HepG2 (cell line): ENCODE results near the gene IL5RA.

Experiments used
- CREM ChIP-seq, 2 experiments: sonication (generic) in 1 of 2; formaldehyde crosslinking in 1 of 2; IDR thresholded peaks; 2 replicates each; pipeline versions ENCODE4 v1.4.0 to v1.6.1; 2016 to 2020; ENCODE audit warnings: antibody characterized with exemption in 1 of 2, mild to moderate bottlenecking in 1 of 2, missing genetic modification reagents in 1 of 2
- GTF3A ChIP-seq: sonication (generic); formaldehyde crosslinking; conservative IDR thresholded peaks from 2 replicates; pipeline ENCODE4 v1.4.0; 2020; ENCODE audit warnings: mild to moderate bottlenecking, missing genetic modification reagents
- ISX ChIP-seq: sonication (generic); formaldehyde crosslinking; conservative IDR thresholded peaks from 2 replicates; pipeline ENCODE4 v1.5.0; 2020; ENCODE audit warnings: missing genetic modification reagents
- KAT2B ChIP-seq: fragments of 150-350 bp; IDR thresholded peaks from 2 replicates; pipeline ENCODE4 v1.6.1; 2014; ENCODE audit warnings: low read depth, low read length, borderline replicate concordance
- ZFP62 ChIP-seq: sonication (generic); formaldehyde crosslinking; IDR thresholded peaks from 2 replicates; pipeline ENCODE4 v1.4.0; 2020; ENCODE audit warnings: missing genetic modification reagents
- ZNF136 ChIP-seq: sonication (generic); formaldehyde crosslinking; IDR thresholded peaks from 2 replicates; pipeline ENCODE4 v1.8.1; 2022; ENCODE audit warnings: low read depth, mild to moderate bottlenecking, moderate library complexity, missing genetic modification reagents
- ZNF274 ChIP-seq: sonication (generic); formaldehyde crosslinking; IDR thresholded peaks from 2 replicates; pipeline ENCODE4 v1.5.1; 2020; ENCODE audit warnings: mild to moderate bottlenecking, missing genetic modification reagents
- ZNF343 ChIP-seq: sonication (generic); formaldehyde crosslinking; IDR thresholded peaks from 2 replicates; pipeline ENCODE4 v1.4.0; 2020; ENCODE audit warnings: mild to moderate bottlenecking, missing genetic modification reagents
- ZNF367 ChIP-seq: sonication (generic); formaldehyde crosslinking; IDR thresholded peaks from 2 replicates; pipeline ENCODE4 v1.4.0; 2020; ENCODE audit warnings: missing genetic modification reagents, borderline replicate concordance
- TF ChIP-seq, protein P1 (sequence below): sonication (generic); formaldehyde crosslinking; IDR thresholded peaks from 2 replicates; pipeline ENCODE4 v1.8.1; 2023; ENCODE audit warnings: mild to moderate bottlenecking, missing genetic modification reagents
- TF ChIP-seq, protein P2 (sequence below): sonication (generic); formaldehyde crosslinking; IDR thresholded peaks from 2 replicates; pipeline ENCODE4 v1.5.0; 2020; ENCODE audit warnings: mild to moderate bottlenecking, missing genetic modification reagents
- TF ChIP-seq, protein P3 (sequence below): sonication (generic); formaldehyde crosslinking; IDR thresholded peaks from 2 replicates; pipeline ENCODE4 v1.5.0; 2020; ENCODE audit warnings: mild to moderate bottlenecking, missing genetic modification reagents, moderate library complexity
- TF ChIP-seq, protein P4 (sequence below): sonication (generic); formaldehyde crosslinking; conservative IDR thresholded peaks from 2 replicates; pipeline ENCODE4 v1.5.0; 2020; ENCODE audit warnings: missing genetic modification reagents
- TF ChIP-seq, protein P5 (sequence below): sonication (generic); formaldehyde crosslinking; IDR thresholded peaks from 2 replicates; pipeline ENCODE4 v1.4.0; 2020; ENCODE audit warnings: missing genetic modification reagents, borderline replicate concordance

DNA sequence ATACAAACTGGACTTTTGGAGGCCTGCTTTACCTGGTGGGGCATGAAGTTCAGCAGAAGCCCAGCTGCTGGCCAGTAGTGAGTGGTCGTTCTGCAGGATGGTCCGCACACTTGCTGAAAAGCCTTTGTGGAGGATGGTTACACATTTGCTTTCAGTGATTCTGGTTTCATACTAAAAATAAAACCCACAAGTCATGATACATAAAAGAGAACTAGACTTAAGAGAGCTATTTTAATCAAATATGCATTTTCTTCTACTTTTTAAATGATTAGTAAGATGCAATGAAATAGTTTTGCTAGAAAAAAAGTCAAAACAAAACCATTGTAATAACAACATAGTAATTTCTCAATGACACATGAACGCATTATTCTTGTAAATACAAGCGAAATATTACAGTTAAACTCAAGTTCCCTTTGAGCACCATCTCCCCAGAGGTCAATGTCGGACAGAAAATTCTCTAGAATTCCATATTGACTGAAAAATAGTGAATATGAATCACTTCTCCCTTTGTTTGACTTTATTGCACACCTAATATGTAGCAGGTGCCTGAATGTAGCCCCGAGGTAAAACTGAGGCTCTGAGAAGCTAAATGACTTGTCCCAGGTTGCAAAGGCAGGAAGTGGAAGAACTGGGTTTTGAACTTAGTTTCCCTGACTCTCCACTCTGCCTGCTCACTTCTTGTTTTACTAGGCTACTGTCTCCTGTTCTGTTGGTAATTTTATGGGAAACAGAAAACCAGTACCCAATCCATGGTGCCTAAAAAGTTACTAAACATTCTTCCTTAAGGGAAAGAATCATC is 8.3 kb downstream of the IL5RA start:
- TF ChIP-seq CREM (IDR thresholded peaks at IDR 0.05) (no peak), CREM (CRISPR knock-in tag; IDR thresholded peaks at IDR 0.05) (no peak), ZNF136 (no peak), GTF3A (no peak), ZFP62 (CRISPR knock-in tag) (no peak), ZNF343 (CRISPR knock-in tag) (no peak), KAT2B (no peak), ISX (no peak), ZNF274 (CRISPR knock-in tag) (no peak), ZNF367 (CRISPR knock-in tag) (no peak)
- TF ChIP-seq, protein P1, sequence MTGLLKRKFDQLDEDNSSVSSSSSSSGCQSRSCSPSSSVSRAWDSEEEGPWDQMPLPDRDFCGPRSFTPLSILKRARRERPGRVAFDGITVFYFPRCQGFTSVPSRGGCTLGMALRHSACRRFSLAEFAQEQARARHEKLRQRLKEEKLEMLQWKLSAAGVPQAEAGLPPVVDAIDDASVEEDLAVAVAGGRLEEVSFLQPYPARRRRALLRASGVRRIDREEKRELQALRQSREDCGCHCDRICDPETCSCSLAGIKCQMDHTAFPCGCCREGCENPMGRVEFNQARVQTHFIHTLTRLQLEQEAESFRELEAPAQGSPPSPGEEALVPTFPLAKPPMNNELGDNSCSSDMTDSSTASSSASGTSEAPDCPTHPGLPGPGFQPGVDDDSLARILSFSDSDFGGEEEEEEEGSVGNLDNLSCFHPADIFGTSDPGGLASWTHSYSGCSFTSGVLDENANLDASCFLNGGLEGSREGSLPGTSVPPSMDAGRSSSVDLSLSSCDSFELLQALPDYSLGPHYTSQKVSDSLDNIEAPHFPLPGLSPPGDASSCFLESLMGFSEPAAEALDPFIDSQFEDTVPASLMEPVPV (CRISPR knock-in tag): no peak
- TF ChIP-seq, protein P2, sequence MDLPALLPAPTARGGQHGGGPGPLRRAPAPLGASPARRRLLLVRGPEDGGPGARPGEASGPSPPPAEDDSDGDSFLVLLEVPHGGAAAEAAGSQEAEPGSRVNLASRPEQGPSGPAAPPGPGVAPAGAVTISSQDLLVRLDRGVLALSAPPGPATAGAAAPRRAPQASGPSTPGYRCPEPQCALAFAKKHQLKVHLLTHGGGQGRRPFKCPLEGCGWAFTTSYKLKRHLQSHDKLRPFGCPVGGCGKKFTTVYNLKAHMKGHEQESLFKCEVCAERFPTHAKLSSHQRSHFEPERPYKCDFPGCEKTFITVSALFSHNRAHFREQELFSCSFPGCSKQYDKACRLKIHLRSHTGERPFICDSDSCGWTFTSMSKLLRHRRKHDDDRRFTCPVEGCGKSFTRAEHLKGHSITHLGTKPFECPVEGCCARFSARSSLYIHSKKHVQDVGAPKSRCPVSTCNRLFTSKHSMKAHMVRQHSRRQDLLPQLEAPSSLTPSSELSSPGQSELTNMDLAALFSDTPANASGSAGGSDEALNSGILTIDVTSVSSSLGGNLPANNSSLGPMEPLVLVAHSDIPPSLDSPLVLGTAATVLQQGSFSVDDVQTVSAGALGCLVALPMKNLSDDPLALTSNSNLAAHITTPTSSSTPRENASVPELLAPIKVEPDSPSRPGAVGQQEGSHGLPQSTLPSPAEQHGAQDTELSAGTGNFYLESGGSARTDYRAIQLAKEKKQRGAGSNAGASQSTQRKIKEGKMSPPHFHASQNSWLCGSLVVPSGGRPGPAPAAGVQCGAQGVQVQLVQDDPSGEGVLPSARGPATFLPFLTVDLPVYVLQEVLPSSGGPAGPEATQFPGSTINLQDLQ (CRISPR knock-in tag): no peak
- TF ChIP-seq, protein P3, sequence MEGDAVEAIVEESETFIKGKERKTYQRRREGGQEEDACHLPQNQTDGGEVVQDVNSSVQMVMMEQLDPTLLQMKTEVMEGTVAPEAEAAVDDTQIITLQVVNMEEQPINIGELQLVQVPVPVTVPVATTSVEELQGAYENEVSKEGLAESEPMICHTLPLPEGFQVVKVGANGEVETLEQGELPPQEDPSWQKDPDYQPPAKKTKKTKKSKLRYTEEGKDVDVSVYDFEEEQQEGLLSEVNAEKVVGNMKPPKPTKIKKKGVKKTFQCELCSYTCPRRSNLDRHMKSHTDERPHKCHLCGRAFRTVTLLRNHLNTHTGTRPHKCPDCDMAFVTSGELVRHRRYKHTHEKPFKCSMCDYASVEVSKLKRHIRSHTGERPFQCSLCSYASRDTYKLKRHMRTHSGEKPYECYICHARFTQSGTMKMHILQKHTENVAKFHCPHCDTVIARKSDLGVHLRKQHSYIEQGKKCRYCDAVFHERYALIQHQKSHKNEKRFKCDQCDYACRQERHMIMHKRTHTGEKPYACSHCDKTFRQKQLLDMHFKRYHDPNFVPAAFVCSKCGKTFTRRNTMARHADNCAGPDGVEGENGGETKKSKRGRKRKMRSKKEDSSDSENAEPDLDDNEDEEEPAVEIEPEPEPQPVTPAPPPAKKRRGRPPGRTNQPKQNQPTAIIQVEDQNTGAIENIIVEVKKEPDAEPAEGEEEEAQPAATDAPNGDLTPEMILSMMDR: no peak
- TF ChIP-seq, protein P4, sequence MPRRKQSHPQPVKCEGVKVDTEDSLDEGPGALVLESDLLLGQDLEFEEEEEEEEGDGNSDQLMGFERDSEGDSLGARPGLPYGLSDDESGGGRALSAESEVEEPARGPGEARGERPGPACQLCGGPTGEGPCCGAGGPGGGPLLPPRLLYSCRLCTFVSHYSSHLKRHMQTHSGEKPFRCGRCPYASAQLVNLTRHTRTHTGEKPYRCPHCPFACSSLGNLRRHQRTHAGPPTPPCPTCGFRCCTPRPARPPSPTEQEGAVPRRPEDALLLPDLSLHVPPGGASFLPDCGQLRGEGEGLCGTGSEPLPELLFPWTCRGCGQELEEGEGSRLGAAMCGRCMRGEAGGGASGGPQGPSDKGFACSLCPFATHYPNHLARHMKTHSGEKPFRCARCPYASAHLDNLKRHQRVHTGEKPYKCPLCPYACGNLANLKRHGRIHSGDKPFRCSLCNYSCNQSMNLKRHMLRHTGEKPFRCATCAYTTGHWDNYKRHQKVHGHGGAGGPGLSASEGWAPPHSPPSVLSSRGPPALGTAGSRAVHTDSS (CRISPR knock-in tag): no peak
- TF ChIP-seq, protein P5, sequence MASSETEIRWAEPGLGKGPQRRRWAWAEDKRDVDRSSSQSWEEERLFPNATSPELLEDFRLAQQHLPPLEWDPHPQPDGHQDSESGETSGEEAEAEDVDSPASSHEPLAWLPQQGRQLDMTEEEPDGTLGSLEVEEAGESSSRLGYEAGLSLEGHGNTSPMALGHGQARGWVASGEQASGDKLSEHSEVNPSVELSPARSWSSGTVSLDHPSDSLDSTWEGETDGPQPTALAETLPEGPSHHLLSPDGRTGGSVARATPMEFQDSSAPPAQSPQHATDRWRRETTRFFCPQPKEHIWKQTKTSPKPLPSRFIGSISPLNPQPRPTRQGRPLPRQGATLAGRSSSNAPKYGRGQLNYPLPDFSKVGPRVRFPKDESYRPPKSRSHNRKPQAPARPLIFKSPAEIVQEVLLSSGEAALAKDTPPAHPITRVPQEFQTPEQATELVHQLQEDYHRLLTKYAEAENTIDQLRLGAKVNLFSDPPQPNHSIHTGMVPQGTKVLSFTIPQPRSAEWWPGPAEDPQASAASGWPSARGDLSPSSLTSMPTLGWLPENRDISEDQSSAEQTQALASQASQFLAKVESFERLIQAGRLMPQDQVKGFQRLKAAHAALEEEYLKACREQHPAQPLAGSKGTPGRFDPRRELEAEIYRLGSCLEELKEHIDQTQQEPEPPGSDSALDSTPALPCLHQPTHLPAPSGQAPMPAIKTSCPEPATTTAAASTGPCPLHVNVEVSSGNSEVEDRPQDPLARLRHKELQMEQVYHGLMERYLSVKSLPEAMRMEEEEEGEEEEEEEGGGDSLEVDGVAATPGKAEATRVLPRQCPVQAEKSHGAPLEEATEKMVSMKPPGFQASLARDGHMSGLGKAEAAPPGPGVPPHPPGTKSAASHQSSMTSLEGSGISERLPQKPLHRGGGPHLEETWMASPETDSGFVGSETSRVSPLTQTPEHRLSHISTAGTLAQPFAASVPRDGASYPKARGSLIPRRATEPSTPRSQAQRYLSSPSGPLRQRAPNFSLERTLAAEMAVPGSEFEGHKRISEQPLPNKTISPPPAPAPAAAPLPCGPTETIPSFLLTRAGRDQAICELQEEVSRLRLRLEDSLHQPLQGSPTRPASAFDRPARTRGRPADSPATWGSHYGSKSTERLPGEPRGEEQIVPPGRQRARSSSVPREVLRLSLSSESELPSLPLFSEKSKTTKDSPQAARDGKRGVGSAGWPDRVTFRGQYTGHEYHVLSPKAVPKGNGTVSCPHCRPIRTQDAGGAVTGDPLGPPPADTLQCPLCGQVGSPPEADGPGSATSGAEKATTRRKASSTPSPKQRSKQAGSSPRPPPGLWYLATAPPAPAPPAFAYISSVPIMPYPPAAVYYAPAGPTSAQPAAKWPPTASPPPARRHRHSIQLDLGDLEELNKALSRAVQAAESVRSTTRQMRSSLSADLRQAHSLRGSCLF (CRISPR knock-in tag): no peak
